H54 (cell line): ENCODE measurements around the gene ABCA13.

Experiments used
- DNase-seq: peaks from one replicate; pipeline ENCODE4 v3.0.0; 2011; ENCODE audit warnings: low spot score, mixed read lengths; ENCODE audit not compliant: insufficient read length
- FAIRE-seq: peaks from 3 replicates; lab custom pipeline; 2011; peaks lifted over from hg19 to GRCh38; lab: Jason Lieb, UNC
- POLR2A ChIP-seq: IDR thresholded peaks from 2 replicates; pipeline ENCODE4 v1.6.1; 2011; ENCODE audit warnings: low read depth, mild to moderate bottlenecking, low read length

The ABCA13 gene

DNA sequence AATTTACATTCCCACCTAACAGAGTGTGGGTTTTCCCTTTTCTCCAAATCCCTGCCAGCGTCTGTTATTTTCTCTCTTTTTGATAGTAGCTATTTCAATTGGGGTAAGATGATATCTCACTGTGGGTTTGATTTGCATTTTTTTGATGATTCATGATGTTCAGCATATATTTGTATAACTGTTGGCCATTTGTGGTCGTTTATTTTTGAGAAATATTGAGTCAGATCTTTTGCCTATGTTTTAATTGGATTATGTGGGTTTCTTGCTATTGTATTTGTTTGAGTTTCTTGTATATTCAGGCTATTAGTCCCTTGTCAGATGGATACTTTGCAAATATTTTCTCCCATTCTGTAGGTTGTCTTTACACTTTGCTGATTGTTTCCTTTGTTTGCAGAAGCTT is 193.8 kb downstream of the ABCA13 start:
- no peak for DNase-seq
- TF ChIP-seq POLR2A, result no peak
- FAIRE-seq, result no peak

DNA sequence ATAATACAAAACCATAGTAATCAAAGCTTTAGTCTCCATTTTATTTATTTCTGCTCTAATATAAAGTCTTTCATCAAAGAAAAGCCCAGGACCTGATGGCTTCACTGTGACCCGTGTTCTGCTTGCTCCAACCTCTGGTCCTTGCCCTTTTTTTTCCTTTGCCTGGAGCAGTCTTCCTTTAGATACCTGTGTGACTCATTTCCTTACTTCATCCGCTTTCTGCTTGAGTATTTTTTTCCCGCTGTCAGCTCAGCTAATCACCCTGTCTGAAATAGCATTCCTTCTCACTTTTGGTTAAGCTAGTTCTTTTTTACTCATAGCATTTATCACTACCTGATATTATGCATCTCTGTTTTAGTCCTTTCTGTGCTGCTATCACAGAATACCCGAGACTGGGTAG is 194.8 kb downstream of the ABCA13 start:
- FAIRE-seq, result peak; percentile 36
- no peak for DNase-seq
- no peak for TF ChIP-seq POLR2A

DNA sequence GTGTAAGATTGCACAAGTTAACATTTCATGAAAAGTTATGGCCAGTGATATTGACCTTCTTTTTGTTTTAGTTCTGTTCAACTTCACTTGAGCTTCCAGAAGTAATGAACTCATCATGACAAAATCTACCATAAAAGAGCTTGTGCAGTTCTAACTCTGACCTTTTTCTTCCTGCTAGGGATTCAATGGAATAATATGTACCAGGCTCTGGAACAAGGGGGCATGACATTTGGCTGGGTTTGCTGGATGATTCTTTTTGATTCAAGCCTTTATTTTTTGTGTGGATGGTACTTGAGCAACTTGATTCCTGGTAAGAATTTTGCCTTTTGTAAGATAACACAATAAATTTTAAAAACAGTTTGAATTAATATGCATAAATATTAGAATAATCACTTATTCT is 205.0 kb downstream of the ABCA13 start:
- DNase-seq (no peak), FAIRE-seq (no peak)
- no peak for TF ChIP-seq POLR2A

DNA sequence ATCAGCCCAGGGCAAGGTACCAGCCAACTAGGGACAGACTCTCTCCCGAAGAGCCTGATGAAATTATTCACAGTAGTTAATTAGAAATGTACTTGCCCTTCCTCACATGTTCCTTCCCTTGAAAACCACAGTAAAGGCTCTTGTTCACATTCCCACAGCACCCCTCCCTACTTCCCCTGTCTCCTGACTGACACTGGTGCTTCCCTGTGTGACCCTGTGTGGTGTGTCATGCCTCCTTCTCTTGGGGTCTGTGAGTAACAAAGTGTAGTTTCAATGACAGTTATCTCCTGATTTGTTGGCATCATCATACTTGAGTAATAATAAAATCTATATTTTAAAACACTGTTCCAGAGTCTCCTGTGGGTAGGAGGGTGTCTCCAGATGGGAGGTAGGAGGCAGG is 209.7 kb downstream of the ABCA13 start:
- DNase-seq (no peak), FAIRE-seq (no peak)
- TF ChIP-seq POLR2A, result no peak

DNA sequence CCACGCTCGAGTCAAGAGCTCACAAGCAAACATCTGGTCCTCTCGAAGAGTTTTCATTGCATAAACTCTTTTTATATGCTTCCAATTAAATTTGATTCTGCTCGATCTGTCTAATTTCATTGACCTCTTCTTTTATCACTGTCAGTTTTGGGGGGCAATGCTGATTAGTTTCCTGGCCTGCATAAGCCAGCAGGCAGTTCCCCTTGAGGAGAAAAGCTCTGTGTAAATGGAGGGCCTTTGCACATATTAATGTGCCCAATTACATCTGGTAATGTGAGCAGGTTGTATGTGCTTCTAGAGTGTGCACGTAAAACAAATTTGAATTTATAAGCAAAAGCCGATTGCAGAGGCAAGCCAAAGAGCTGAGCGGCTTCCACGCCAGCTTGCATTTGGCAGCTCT is 210.3 kb downstream of the ABCA13 start:
- FAIRE-seq (no peak), DNase-seq (no peak)
- TF ChIP-seq POLR2A, result no peak

DNA sequence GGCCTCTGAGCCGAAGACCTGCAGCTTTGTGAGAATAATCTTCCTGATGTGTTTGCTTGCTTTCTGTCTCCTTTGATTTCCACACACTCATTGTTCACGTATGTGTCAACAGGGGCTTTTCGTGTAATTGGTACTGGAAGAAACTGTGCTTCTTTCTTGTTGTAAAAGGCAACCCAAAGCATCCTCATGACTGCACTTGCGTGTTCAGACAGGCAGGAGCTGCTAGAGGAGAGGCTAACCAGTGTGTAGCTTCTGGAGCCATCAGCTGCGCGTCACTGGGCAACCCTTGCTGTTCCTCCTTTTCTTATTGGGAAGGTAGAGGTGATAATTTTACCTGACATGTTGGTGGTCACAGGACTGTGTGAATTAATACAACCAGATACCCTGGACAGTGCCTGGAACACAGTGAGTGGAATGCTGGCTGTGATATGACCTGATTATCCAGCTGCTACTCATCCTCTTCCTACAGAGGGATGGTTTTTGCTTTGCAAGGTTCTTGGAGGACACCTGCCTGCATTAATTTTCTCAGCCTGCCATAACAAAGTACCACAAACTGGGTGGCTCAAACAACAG is 213.0 kb downstream of the ABCA13 start:
- FAIRE-seq, result no peak
- no peak for DNase-seq
- no peak for TF ChIP-seq POLR2A

DNA sequence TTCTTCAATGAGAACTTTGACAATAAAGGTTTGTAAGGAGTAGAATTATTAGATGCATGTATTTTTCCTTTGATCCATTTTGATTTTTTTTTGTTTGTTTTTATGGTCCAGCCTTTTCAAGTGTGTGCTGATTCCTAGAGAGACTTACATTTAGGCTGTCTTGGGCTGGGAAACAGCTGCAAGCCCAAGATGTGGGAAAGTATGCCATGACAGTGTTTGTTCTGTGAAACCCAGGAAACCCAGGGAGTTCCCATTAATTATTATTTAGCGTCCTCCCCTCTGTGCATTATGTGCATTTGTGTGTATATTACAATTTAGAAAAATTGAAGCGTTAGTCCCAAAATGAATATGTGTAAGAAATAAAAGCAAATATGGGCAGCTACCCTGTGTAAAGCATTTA is 216.7 kb downstream of the ABCA13 start:
- no peak for FAIRE-seq
- TF ChIP-seq POLR2A, result no peak
- DNase-seq, result no peak

DNA sequence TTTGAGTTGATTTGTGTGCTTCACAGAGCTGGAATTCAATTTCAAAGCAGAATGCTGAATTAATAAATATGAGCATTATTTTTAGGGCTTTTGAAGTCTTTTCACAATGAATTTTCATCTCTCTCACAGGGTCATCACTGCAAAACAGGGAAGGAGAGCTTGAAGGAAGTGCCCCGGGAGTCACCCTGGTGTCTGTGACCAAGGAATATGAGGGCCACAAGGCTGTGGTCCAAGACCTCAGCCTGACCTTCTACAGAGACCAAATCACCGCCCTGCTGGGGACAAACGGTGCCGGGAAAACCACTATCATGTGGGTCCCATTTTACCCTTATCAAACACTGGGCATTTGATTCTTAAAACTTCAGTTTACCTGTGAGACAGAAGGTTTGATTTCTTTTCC is 217.7 kb downstream of the ABCA13 start:
- no peak for TF ChIP-seq POLR2A
- DNase-seq, result no peak
- FAIRE-seq, result no peak

DNA sequence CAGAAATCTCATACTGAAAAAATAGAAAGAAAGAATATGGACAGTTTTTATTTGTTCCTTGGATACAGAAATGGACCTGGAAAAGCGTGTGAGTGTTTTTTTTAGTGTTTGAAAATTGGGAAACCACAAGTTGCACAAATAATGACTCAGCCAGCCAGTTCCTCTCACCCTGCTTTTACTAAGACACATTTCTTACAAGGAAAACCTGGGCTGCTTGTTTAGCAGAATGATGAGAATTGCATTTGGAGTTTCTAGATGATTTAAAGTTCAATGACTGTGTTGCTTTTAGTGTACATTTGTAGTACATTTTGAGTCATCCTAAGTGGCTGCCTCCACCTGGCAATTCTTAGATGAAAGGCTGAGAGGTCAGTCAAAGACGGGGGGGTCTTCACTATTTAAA is 218.7 kb downstream of the ABCA13 start:
- TF ChIP-seq POLR2A, result no peak
- FAIRE-seq (no peak), DNase-seq (no peak)

DNA sequence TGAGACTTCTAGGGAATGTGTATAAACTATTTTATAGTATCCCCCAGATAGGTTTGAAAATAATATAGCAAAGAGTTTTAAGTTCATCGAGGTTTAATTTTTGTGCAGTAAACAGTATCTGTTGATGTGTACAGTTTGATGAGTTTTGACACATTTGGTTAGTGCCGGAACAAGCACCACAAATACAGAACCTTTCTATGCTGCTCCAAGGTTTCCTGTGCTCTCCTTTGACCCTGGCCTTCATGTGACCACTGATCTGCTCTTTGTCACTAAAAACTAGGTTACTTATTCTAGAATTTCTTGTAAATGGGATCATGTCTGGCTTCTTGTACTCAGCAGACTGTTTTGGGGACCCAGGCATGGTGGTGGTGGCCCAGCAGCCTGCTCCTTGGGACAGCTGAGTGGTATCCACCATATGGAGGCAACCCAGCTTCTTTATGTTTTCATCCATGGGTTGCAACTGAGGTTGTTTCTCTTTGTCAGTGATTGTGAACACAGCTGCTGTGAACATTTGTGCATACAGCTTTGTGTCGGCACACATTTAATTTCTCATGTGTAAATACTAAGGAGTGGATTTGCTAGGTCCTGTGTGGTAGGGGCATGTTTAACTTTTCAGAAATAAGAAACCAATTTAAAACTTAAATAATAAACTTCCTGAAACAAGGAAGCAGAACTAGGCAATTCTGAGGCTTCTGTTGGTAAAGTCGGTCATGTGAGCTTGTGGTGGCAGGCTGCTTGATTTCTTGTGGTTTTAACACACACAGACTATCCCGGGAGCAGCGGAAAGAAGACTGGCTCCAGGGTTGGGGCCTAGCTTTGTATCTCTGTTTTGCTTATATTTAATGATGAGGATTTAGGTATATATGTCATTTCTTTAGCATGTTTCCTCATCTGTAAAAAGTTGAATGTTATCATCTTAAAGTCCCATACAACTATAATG is 219.4 kb downstream of the ABCA13 start:
- no peak for TF ChIP-seq POLR2A
- no peak for FAIRE-seq
- no peak for DNase-seq

DNA sequence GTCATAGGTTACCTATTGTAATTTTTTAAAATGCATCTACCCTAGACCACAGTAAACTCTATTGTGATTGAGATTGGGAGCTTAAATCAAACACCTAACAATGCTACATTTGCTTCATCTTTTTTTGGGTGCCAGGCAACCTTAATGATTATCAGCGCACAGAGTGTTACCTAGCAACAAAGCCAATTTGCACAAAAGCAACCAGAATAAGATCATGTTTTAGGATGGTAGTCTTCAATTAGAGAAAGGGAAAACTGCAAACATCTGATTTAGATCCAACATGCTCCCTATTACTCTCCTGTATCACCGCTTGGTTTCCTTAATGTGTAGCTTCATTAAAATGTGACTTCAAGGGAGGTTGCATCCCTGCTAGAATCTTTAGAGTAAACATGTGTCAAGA is 226.9 kb downstream of the ABCA13 start:
- no peak for TF ChIP-seq POLR2A
- DNase-seq, result no peak
- no peak for FAIRE-seq

DNA sequence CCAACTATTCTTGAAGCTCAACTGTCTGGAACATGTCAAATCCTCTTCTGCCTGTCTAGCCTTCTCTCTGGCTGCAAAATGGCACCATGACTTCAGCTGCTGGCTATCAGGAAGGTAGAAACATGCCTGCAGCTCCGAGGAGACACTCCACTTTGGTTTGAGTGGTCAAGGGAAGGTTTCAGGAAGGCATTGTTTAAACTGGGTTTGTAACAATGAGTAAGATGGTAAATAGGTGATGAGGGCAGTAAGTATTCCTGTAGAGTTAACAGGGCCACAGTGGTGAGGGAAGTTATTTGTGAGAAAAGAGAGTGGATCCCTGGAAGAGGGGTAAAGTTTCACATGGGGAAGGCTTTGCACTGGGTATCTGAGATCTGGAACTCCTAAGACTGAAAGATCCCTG is 231.5 kb downstream of the ABCA13 start:
- no peak for TF ChIP-seq POLR2A
- no peak for FAIRE-seq
- no peak for DNase-seq

DNA sequence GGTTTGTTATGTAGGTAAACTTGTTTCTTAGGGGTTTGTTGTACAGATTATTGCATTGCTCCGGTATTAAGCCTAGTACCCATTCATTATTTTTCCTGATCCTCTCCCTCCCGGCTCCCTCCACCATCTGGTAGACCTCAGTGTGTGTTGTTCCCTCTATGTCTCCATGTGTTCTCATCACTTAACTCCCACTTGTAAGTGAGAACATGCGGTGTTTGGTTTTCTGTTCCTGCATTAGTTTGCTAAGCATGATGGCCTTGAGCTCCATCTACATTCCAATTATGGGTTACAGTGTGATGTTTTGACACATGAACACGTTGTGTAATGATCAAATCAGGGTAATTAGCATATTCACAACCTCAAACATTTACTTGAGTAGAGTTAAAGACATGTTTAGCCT is 237.5 kb downstream of the ABCA13 start:
- no peak for FAIRE-seq
- TF ChIP-seq POLR2A, result no peak
- no peak for DNase-seq

DNA sequence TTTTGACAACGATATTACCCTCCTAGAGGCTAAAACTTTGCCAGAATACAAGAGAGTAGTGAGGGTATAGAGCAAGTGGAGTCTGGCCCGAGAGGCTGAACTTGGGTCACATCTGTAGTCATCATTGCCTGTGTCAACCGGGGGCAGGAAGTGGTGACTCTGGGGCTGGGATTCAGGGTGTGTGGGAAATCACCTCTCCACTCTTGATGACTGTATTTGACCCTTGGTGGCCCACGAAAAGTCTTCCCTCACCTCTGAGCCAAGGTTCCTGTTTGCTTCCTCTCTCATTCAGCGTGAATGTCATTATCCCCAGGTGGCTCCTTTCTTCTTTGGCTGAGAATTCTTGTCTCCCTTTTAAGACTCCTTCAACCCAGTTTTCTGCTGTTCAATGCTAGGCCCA is 240.4 kb downstream of the ABCA13 start:
- TF ChIP-seq POLR2A, result no peak
- DNase-seq, result no peak
- FAIRE-seq, result no peak
